Activated CD8-positive, alpha-beta memory T cell treated with anti-CD3 and anti-CD28 coated beads, Interleukin-2, amount 10 ng/mL, durations not matched to agents 7 days and 5 days (primary cell): ENCODE measurements around the gene CCDC198. TPM values are rescaled to one million over a fixed set of nuclear protein-coding genes. Genes with fewer than 3 reads are reported as not detected.

Source experiments
- ATAC-seq: fragments of 150-1000 bp; cut with Tn5 transposase; one replicate; pipeline ENCODE4 v1.10.0; 2021; ENCODE audit warnings: moderate library complexity
- CTCF ChIA-PET: fragments of 350-600 bp; sonication (Branson Sonifier 250); formaldehyde crosslinking; loops from one replicate; lab custom pipeline; 2021; ENCODE audit warnings: antibody characterized with exemption; lab: Charles Lee
- DNase-seq: peaks from one replicate; pipeline ENCODE4 v3.0.0-alpha.2; 2020
- H3K27ac Mint-ChIP-seq: one replicate; pipeline ENCODE4 v1.8.0; 2021; ENCODE audit warnings: mild to moderate bottlenecking, mixed read lengths
- H3K27me3 Mint-ChIP-seq: one replicate; pipeline ENCODE4 v1.8.0; 2021; ENCODE audit warnings: mixed read lengths
- H3K36me3 Mint-ChIP-seq: one replicate; pipeline ENCODE4 v1.8.0; 2021; ENCODE audit warnings: mild to moderate bottlenecking, mixed read lengths
- H3K4me1 Mint-ChIP-seq: one replicate; pipeline ENCODE4 v1.8.0; 2021; ENCODE audit warnings: mixed read lengths
- H3K4me3 Mint-ChIP-seq: one replicate; pipeline ENCODE4 v1.8.0; 2021; ENCODE audit warnings: mild to moderate bottlenecking, moderate library complexity, mixed read lengths
- H3K9me3 Mint-ChIP-seq: one replicate; pipeline ENCODE4 v1.8.0; 2022; ENCODE audit warnings: low read depth, mixed read lengths
- total RNA-seq, 2 experiments: library from RNA; stranded (reverse); gene quantifications; one replicate each; pipeline ENCODE4 v1.2.3, GENCODE V29; 2021

CCDC198 gene
- not detected for total RNA-seq

GRCh38 chr14:57493467-57494181 is at the start of gene CCDC198:
TSS of gene CCDC198 (minus strand) at chr14:57493857. CDS start at chr14:57493715, 142 bp downstream.
- CTCF ChIA-PET = interaction anchor here (1.1 kb wide), 1 partner anchor 24 kb away, joined by 3 read pairs; no protein-coding TSS in a partner anchor
- ATAC-seq (peak; percentile 36), DNase-seq (no peak)
- Mint-ChIP-seq H3K4me3 (no peak within 1 kb of the TSS), H3K27me3 (peaks cover 18% of the 10 kb centered on the region), H3K9me3 (no peaks in the 10 kb centered on the region), H3K36me3 (no peaks in the 10 kb centered on the region), H3K4me1 (peaks cover 10% of the 10 kb centered on the region), H3K27ac (no peak within 1 kb of the TSS)

GRCh38 chr14:57533214-57533613 is 39.6 kb upstream of the CCDC198 start:
- ATAC-seq (no peak), DNase-seq (peak; percentile 41)
- Mint-ChIP-seq H3K4me1 (no peaks in the 10 kb centered on the region), H3K36me3 (no peaks in the 10 kb centered on the region), H3K27me3 (no peaks in the 10 kb centered on the region), H3K27ac (no peak overlapping the region), H3K4me3 (no peak overlapping the region), H3K9me3 (no peaks in the 10 kb centered on the region)
- CTCF ChIA-PET = interaction anchor here (1.5 kb wide), 1 partner anchor 539 kb away, joined by 3 read pairs; no protein-coding TSS in a partner anchor

- DNase-seq (no peak), ATAC-seq (no peak)
- no peak overlapping the region for H3K27ac Mint-ChIP-seq
- no peaks in the 10 kb centered on the region for H3K4me1 Mint-ChIP-seq
- no peaks in the 10 kb centered on the region for H3K9me3 Mint-ChIP-seq
- CTCF ChIA-PET = no interaction called here
- no peak overlapping the region for H3K4me3 Mint-ChIP-seq
- no peaks in the 10 kb centered on the region for H3K36me3 Mint-ChIP-seq
- no peaks in the 10 kb centered on the region for H3K27me3 Mint-ChIP-seq
Observed at GRCh38 chr14:57530571-57530970, 36.9 kb upstream of the CCDC198 start.

- H3K27me3 Mint-ChIP-seq = no peaks in the 10 kb centered on the region
- H3K4me1 Mint-ChIP-seq = no peaks in the 10 kb centered on the region
- H3K36me3 Mint-ChIP-seq = no peaks in the 10 kb centered on the region
- H3K9me3 Mint-ChIP-seq = peaks cover 2% of the 10 kb centered on the region
- CTCF ChIA-PET = no interaction called here
- H3K4me3 Mint-ChIP-seq = no peak overlapping the region
- no peak overlapping the region for H3K27ac Mint-ChIP-seq
- ATAC-seq (no peak), DNase-seq (no peak)
Observed at GRCh38 chr14:57526942-57527341, 33.3 kb upstream of the CCDC198 start.

GRCh38 chr14:57519043-57519442 is 25.4 kb upstream of the CCDC198 start:
- ATAC-seq = no peak
- H3K4me1 Mint-ChIP-seq = no peaks in the 10 kb centered on the region
- CTCF ChIA-PET = no interaction called here
- no peak overlapping the region for H3K27ac Mint-ChIP-seq
- no peaks in the 10 kb centered on the region for H3K36me3 Mint-ChIP-seq
- peaks cover 1% of the 10 kb centered on the region for H3K9me3 Mint-ChIP-seq
- no peak for DNase-seq
- H3K4me3 Mint-ChIP-seq = no peak overlapping the region
- no peaks in the 10 kb centered on the region for H3K27me3 Mint-ChIP-seq

GRCh38 chr14:57512220-57512619 is 18.6 kb upstream of the CCDC198 start:
- no peaks in the 10 kb centered on the region for H3K36me3 Mint-ChIP-seq
- DNase-seq (no peak), ATAC-seq (no peak)
- no peak overlapping the region for H3K4me3 Mint-ChIP-seq
- H3K9me3 Mint-ChIP-seq = no peaks in the 10 kb centered on the region
- CTCF ChIA-PET = no interaction called here
- no peak overlapping the region for H3K27ac Mint-ChIP-seq
- H3K4me1 Mint-ChIP-seq = no peaks in the 10 kb centered on the region
- peaks cover 5% of the 10 kb centered on the region for H3K27me3 Mint-ChIP-seq

- no peaks in the 10 kb centered on the region for H3K4me1 Mint-ChIP-seq
- DNase-seq (no peak), ATAC-seq (no peak)
- H3K27ac Mint-ChIP-seq = no peak overlapping the region
- H3K4me3 Mint-ChIP-seq = no peak overlapping the region
- H3K36me3 Mint-ChIP-seq = no peaks in the 10 kb centered on the region
- no peaks in the 10 kb centered on the region for H3K9me3 Mint-ChIP-seq
- CTCF ChIA-PET = no interaction called here
- H3K27me3 Mint-ChIP-seq = peaks cover 5% of the 10 kb centered on the region
Observed at GRCh38 chr14:57508756-57509155, 15.1 kb upstream of the CCDC198 start.

- ATAC-seq (no peak), DNase-seq (no peak)
- Mint-ChIP-seq H3K9me3 (no peaks in the 10 kb centered on the region), H3K27me3 (no peaks in the 10 kb centered on the region), H3K4me3 (no peak overlapping the region), H3K36me3 (no peaks in the 10 kb centered on the region), H3K27ac (no peak overlapping the region), H3K4me1 (no peaks in the 10 kb centered on the region)
- CTCF ChIA-PET = no interaction called here
Observed at GRCh38 chr14:57502586-57503254, 9.1 kb upstream of the CCDC198 start.

GRCh38 chr14:57501039-57501557 is 7.4 kb upstream of the CCDC198 start:
- Mint-ChIP-seq H3K9me3 (no peaks in the 10 kb centered on the region), H3K4me1 (no peaks in the 10 kb centered on the region), H3K27me3 (peaks cover 7% of the 10 kb centered on the region), H3K27ac (no peak overlapping the region), H3K36me3 (no peaks in the 10 kb centered on the region), H3K4me3 (no peak overlapping the region)
- CTCF ChIA-PET = no interaction called here
- no peak for ATAC-seq
- DNase-seq = no peak

GRCh38 chr14:57498659-57499058 is 5.0 kb upstream of the CCDC198 start:
- H3K4me1 Mint-ChIP-seq = peaks cover 2% of the 10 kb centered on the region
- CTCF ChIA-PET = no interaction called here
- H3K4me3 Mint-ChIP-seq = no peak overlapping the region
- ATAC-seq (no peak), DNase-seq (no peak)
- H3K9me3 Mint-ChIP-seq = no peaks in the 10 kb centered on the region
- no peak overlapping the region for H3K27ac Mint-ChIP-seq
- H3K36me3 Mint-ChIP-seq = no peaks in the 10 kb centered on the region
- H3K27me3 Mint-ChIP-seq = peaks cover 7% of the 10 kb centered on the region

- DNase-seq (no peak), ATAC-seq (no peak)
- H3K27me3 Mint-ChIP-seq = peaks cover 7% of the 10 kb centered on the region
- no peak overlapping the region for H3K27ac Mint-ChIP-seq
- H3K4me3 Mint-ChIP-seq = no peak overlapping the region
- H3K36me3 Mint-ChIP-seq = no peaks in the 10 kb centered on the region
- no peaks in the 10 kb centered on the region for H3K9me3 Mint-ChIP-seq
- CTCF ChIA-PET = no interaction called here
- H3K4me1 Mint-ChIP-seq = peaks cover 8% of the 10 kb centered on the region
Observed at GRCh38 chr14:57498035-57498434, 4.4 kb upstream of the CCDC198 start.

- H3K9me3 Mint-ChIP-seq = no peaks in the 10 kb centered on the region
- no peak for DNase-seq
- H3K4me3 Mint-ChIP-seq = no peak overlapping the region
- ATAC-seq = no peak
- H3K4me1 Mint-ChIP-seq = peaks cover 10% of the 10 kb centered on the region
- no peak overlapping the region for H3K27ac Mint-ChIP-seq
- no peaks in the 10 kb centered on the region for H3K36me3 Mint-ChIP-seq
- CTCF ChIA-PET = interaction anchor here (1.1 kb wide), 1 partner anchor 11 kb away, joined by 3 read pairs; no protein-coding TSS in a partner anchor
- H3K27me3 Mint-ChIP-seq = peaks cover 13% of the 10 kb centered on the region
Observed at GRCh38 chr14:57495416-57495815, 1.8 kb upstream of the CCDC198 start.

GRCh38 chr14:57492859-57493258 is 798 bp downstream of the CCDC198 start:
- no peak for ATAC-seq
- Mint-ChIP-seq H3K4me1 (peaks cover 10% of the 10 kb centered on the region), H3K4me3 (no peak overlapping the region), H3K36me3 (no peaks in the 10 kb centered on the region), H3K27ac (no peak overlapping the region), H3K9me3 (no peaks in the 10 kb centered on the region), H3K27me3 (peaks cover 23% of the 10 kb centered on the region)
- no peak for DNase-seq
- CTCF ChIA-PET = no interaction called here

GRCh38 chr14:57491640-57492039 is 2.0 kb downstream of the CCDC198 start:
- Mint-ChIP-seq H3K27ac (no peak overlapping the region), H3K36me3 (no peaks in the 10 kb centered on the region), H3K9me3 (no peaks in the 10 kb centered on the region), H3K4me1 (peaks cover 10% of the 10 kb centered on the region), H3K4me3 (no peak overlapping the region), H3K27me3 (peaks cover 19% of the 10 kb centered on the region)
- ATAC-seq (no peak), DNase-seq (no peak)
- CTCF ChIA-PET = no interaction called here
